Measurements from ENCODE around the gene MOB2.
A peak's percentile ranks its signal among the peaks of the same experiment; 100 is the strongest.

- TF ChIP-seq CTCF (IDR thresholded peaks at IDR 0.05) (no peak), POLR2AphosphoS5 (IDR thresholded peaks at IDR 0.05) (peak; percentile 7), EP300 (IDR thresholded peaks at IDR 0.05) (no peak), POLR2A (IDR thresholded peaks at IDR 0.05) (no peak)
These were observed 18.0 kb downstream of the MOB2 start for GRCh38 chr11:1468473-1469066.

Data from gastroesophageal sphincter (tissue), 3 donors.